ENCODE results near the gene PHF19. TPM values are rescaled to one million over a fixed set of nuclear protein-coding genes. Genes with fewer than 3 reads are reported as not detected.

The PHF19 gene
- total RNA-seq, 1 donor, result 55.7 TPM

GRCh38 chr9:120891245-120891883, 14.4 kb upstream of the PHF19 start:
- TF ChIP-seq CTCF (IDR thresholded peaks at IDR 0.05; ENCODE audit: insufficient read depth, low read length), result no peak
- H3K4me3 ChIP-seq (ENCODE audit: low read depth, low read length), result no peak overlapping the region
- no peak for DNase-seq (ENCODE audit: low read depth)

GRCh38 chr9:120890320-120891244, 13.6 kb upstream of the PHF19 start:
- no peak for TF ChIP-seq CTCF (IDR thresholded peaks at IDR 0.05; ENCODE audit: insufficient read depth, low read length)
- peak; percentile 23 for DNase-seq (ENCODE audit: low read depth)
- H3K4me3 ChIP-seq (ENCODE audit: low read depth, low read length), result no peak overlapping the region

- no peak for DNase-seq (ENCODE audit: low read depth)
- TF ChIP-seq CTCF (IDR thresholded peaks at IDR 0.05; ENCODE audit: insufficient read depth, low read length), result no peak
Measured at GRCh38 chr9:120889606-120890271, 12.8 kb upstream of the PHF19 start.

GRCh38 chr9:120888626-120889025, 11.6 kb upstream of the PHF19 start:
- no peak overlapping the region for H3K4me3 ChIP-seq (ENCODE audit: low read depth, low read length)

More at GRCh38 chr9:120889606-120890271, 12.8 kb upstream of the PHF19 start:
- H3K4me3 ChIP-seq (ENCODE audit: low read depth, low read length), result no peak overlapping the region

GRCh38 chr9:120886490-120886967, 9.5 kb upstream of the PHF19 start:
- no peak for TF ChIP-seq CTCF (IDR thresholded peaks at IDR 0.05; ENCODE audit: insufficient read depth, low read length)
- H3K4me3 ChIP-seq (ENCODE audit: low read depth, low read length), result no peak overlapping the region
- peak; percentile 91 for DNase-seq (ENCODE audit: low read depth)

More at GRCh38 chr9:120888626-120889025, 11.6 kb upstream of the PHF19 start:
- no peak for DNase-seq (ENCODE audit: low read depth)
- no peak for TF ChIP-seq CTCF (IDR thresholded peaks at IDR 0.05; ENCODE audit: insufficient read depth, low read length)

GRCh38 chr9:120885958-120886357, 9.0 kb upstream of the PHF19 start:
- peak; percentile 27 for DNase-seq (ENCODE audit: low read depth)
- H3K4me3 ChIP-seq (ENCODE audit: low read depth, low read length), result no peak overlapping the region
- no peak for TF ChIP-seq CTCF (IDR thresholded peaks at IDR 0.05; ENCODE audit: insufficient read depth, low read length)
